HepG2 (cell line): ENCODE data around the gene IL17D. TPM values are rescaled to one million over a fixed set of nuclear protein-coding genes. Genes with fewer than 3 reads are reported as not detected.

Experiments
- ATAC-seq: fragments of 200-7000 bp; cut with Tn5 transposase; 3 replicates; pipeline ENCODE4 v1.9.1; 2020; ENCODE audit warnings: mild to moderate bottlenecking, moderate library complexity
- BruUV-seq: library from RNA; stranded (reverse); fragments of 400-500 nt; replicated peaks from 2 replicates; lab custom pipeline; 2021; lab: Mats Ljungman, UMichigan
- CTCF ChIA-PET: fragments of 300-600 bp; formaldehyde crosslinking; extraction: SDS; loops from one replicate; lab custom pipeline; 2021; ENCODE audit warnings: low total read pairs, inconsistent platforms, low intra/inter-chr PET ratio; lab: Yijun Ruan, JAX
- POLR2A ChIA-PET: fragments of 350-600 bp; sonication (Branson Sonifier 250); formaldehyde crosslinking; loops from one replicate; lab custom pipeline; 2020; ENCODE audit warnings: antibody characterized with exemption, inconsistent platforms; lab: Yijun Ruan, JAX
- DNase-seq: peaks from one replicate; pipeline ENCODE4 v3.0.0-alpha.2; 2015; ENCODE audit warnings: low spot score
- FAIRE-seq: peaks from 3 replicates; lab custom pipeline; 2011; peaks lifted over from hg19 to GRCh38; lab: Jason Lieb, UNC
- H2AFZ ChIP-seq: one replicate; pipeline ENCODE4 v1.6.1; 2011; ENCODE audit warnings: low read length, inconsistent platforms
- H3K27ac ChIP-seq: fragments of 300-600 bp; 3 replicates; pipeline ENCODE4 v1.8.0; 2011; ENCODE audit warnings: mixed run types, mild to moderate bottlenecking, mixed read lengths, low read length, inconsistent platforms; ENCODE audit not compliant: insufficient read depth; ENCODE audit errors: extremely low read length
- H3K27me3 ChIP-seq, 2 experiments: fragments of 200-600 bp in 1 of 2; 2 replicates in 1 of 2; 3 replicates in 1 of 2; pipeline versions ENCODE4 v1.6.0 to v1.8.0; 2011; ENCODE audit warnings: low read length in 2 of 2, mild to moderate bottlenecking in 2 of 2, moderate library complexity in 2 of 2, inconsistent platforms in 1 of 2; ENCODE audit not compliant: insufficient read depth in 2 of 2, control insufficient read depth in 1 of 2
- H3K36me3 ChIP-seq, 2 experiments: fragments of 200-600 bp in 1 of 2; replicated peaks in 1 of 2; 2 replicates in 1 of 2; 3 replicates in 1 of 2; pipeline versions ENCODE4 v1.5.1 to v1.8.0; 2011; ENCODE audit warnings: low read length in 2 of 2, inconsistent platforms in 1 of 2; ENCODE audit not compliant: insufficient read depth in 2 of 2, control insufficient read depth in 1 of 2
- H3K4me1 ChIP-seq: 2 replicates; pipeline ENCODE4 v1.5.1; 2012; ENCODE audit warnings: low read length, inconsistent platforms; ENCODE audit not compliant: insufficient read depth
- H3K4me2 ChIP-seq: 2 replicates; pipeline ENCODE4 v1.6.0; 2011; ENCODE audit warnings: low read depth, low read length, inconsistent platforms
- H3K4me3 ChIP-seq, 3 experiments: fragments of 200-600 bp in 1 of 3; sonication (generic), shearing (Covaris generic) in 1 of 3; replicated peaks in 1 of 3; 2 replicates each; pipeline ENCODE4 v1.5.1; 2011 to 2016; ENCODE audit warnings: low read length in 3 of 3, inconsistent platforms in 2 of 3, low read depth in 2 of 3, mild to moderate bottlenecking in 2 of 3, control low read depth in 1 of 3, mixed read lengths in 1 of 3; ENCODE audit not compliant: insufficient read depth in 1 of 3
- H3K79me2 ChIP-seq: one replicate; pipeline ENCODE4 v1.6.1; 2011; ENCODE audit warnings: low read length, inconsistent platforms; ENCODE audit not compliant: insufficient read depth
- H3K9ac ChIP-seq: 2 replicates; pipeline ENCODE4 v1.6.0; 2011; ENCODE audit warnings: mild to moderate bottlenecking, low read depth, low read length, inconsistent platforms; ENCODE audit not compliant: insufficient read depth
- H3K9me3 ChIP-seq: 2 replicates; pipeline ENCODE4 v1.5.1; 2012; ENCODE audit warnings: mild to moderate bottlenecking, low read length
- H4K20me1 ChIP-seq: 2 replicates; pipeline ENCODE4 v1.6.0; 2011; ENCODE audit warnings: inconsistent platforms, mild to moderate bottlenecking, low read length, moderate library complexity; ENCODE audit not compliant: insufficient read depth
- ATF6 ChIP-seq: sonication (generic); formaldehyde crosslinking; conservative IDR thresholded peaks from 2 replicates; pipeline ENCODE4 v1.4.0; 2020; ENCODE audit warnings: missing genetic modification reagents
- BCLAF1 ChIP-seq: fragments of 450-650 bp; IDR thresholded peaks from 2 replicates; pipeline ENCODE4 v1.6.1; 2017; ENCODE audit warnings: mild to moderate bottlenecking
- BHLHE40 ChIP-seq: IDR thresholded peaks from 2 replicates; pipeline ENCODE4 v1.6.1; 2011; ENCODE audit warnings: low read length, improper control_type of control experiment
- DMTF1 ChIP-seq: sonication (generic); formaldehyde crosslinking; IDR thresholded peaks from 2 replicates; pipeline ENCODE4 v1.4.0; 2020; ENCODE audit warnings: mild to moderate bottlenecking, missing genetic modification reagents
- DPF2 ChIP-seq: sonication (generic); formaldehyde crosslinking; IDR thresholded peaks from 2 replicates; pipeline ENCODE4 v1.4.0; 2020; ENCODE audit warnings: mild to moderate bottlenecking, low read depth, missing genetic modification reagents, borderline replicate concordance
- ETV5 ChIP-seq: IDR thresholded peaks from 2 replicates; pipeline ENCODE4 v1.6.1; 2018; ENCODE audit warnings: missing biosample characterization, missing genetic modification reagents, inconsistent platforms, borderline replicate concordance
- KDM1A ChIP-seq: IDR thresholded peaks from 2 replicates; pipeline ENCODE4 v1.6.1; 2016; ENCODE audit warnings: missing compliant biosample characterization
- TBL1XR1 ChIP-seq: fragments of 150-350 bp; IDR thresholded peaks from 2 replicates; pipeline ENCODE4 v1.6.1; 2014; ENCODE audit warnings: borderline replicate concordance, low read length; ENCODE audit not compliant: partially characterized antibody
- TEF ChIP-seq: sonication (generic); formaldehyde crosslinking; IDR thresholded peaks from 2 replicates; pipeline ENCODE4 v1.5.0; 2020; ENCODE audit warnings: missing genetic modification reagents
- ZNF367 ChIP-seq: sonication (generic); formaldehyde crosslinking; IDR thresholded peaks from 2 replicates; pipeline ENCODE4 v1.4.0; 2020; ENCODE audit warnings: missing genetic modification reagents, borderline replicate concordance
- ZNF567 ChIP-seq: sonication (generic); formaldehyde crosslinking; IDR thresholded peaks from 2 replicates; pipeline ENCODE4 v1.8.1; 2023; ENCODE audit warnings: mild to moderate bottlenecking, missing genetic modification reagents, borderline replicate concordance
- WGBS: methylation state at CpG from one replicate; pipeline ENCODE4 v1.1.6; 2017; ENCODE audit warnings: low lambda C conversion rate; 5-methylcytosine and 5-hydroxymethylcytosine counted together
- in situ Hi-C: cut with HindIII; loops from 2 replicates; pipeline ENCODE4 v1.10.0; 2017; ENCODE audit warnings: low pct_unique_long_range_greater_than_20kb; ENCODE audit not compliant: extremely low pct_ligation_motif_present
- intact Hi-C: fragments of 100-400 bp; cut with micrococcal nuclease; formaldehyde crosslinking; loops from one replicate; pipeline ENCODE4 v1.10.0; 2022; ENCODE audit not compliant: unreplicated experiment
- polyA plus RNA-seq, 8 experiments: library from polyadenylated mRNA; depleted of rRNA in 3 of 8; stranded (reverse) in 7 of 8; unstranded in 1 of 8; fragments of >200 nt; fragmentation: Illumina TruSeq in 4 of 8; extraction: Trizol in 4 of 8; gene quantifications; 2 replicates each; pipeline versions ENCODE4 v1.2.1 to v1.2.3, GENCODE V29; 2011 to 2016; ENCODE audit warnings: low read depth in 4 of 8, missing spikeins in 1 of 8, mixed read lengths in 1 of 8; ENCODE audit not compliant: insufficient read depth in 1 of 8
- total RNA-seq, 5 experiments: library from RNA; depleted of rRNA; stranded (reverse); fragments of >200 nt; fragmentation: Illumina TruSeq; extraction: Trizol; gene quantifications; 2 replicates each; pipeline ENCODE4 v1.2.3, GENCODE V29; 2016; ENCODE audit warnings: low read depth in 1 of 5

Gene IL17D
- total and polyA plus RNA-seq, 2 of the 13 experiments (the other 11 are each of a cell fraction or from before 2014, with no cell fraction given), result 1.1 to 2.2 TPM

- no peak for TF ChIP-seq DMTF1 (CRISPR knock-in tag)
- TF ChIP-seq BCLAF1, result no peak
- TF ChIP-seq ETV5 (CRISPR knock-in tag), result no peak
These were observed 50.5 kb downstream of the IL17D start (continued) for GRCh38 chr13:20754009-20754408.

- no peaks in the 10 kb centered on the region for H4K20me1 ChIP-seq
- CTCF ChIA-PET, result no interaction called here
- TF ChIP-seq KDM1A, result no peak
- no peak for TF ChIP-seq TBL1XR1
- TF ChIP-seq TEF, result no peak
- TF ChIP-seq ATF6, result no peak
- TF ChIP-seq ZNF367, result no peak
- no peak for TF ChIP-seq ZNF567 (CRISPR knock-in tag)
- no peak for TF ChIP-seq DPF2 (CRISPR knock-in tag)
- TF ChIP-seq BHLHE40, result no peak
- 93% methylated on average over 3 of the region's 3 CpGs for WGBS
- no peaks in the 10 kb centered on the region for H3K4me1 ChIP-seq
- ATAC-seq, result no peak
- no peak for FAIRE-seq
- no peaks in the 10 kb centered on the region for H3K79me2 ChIP-seq
- no peak overlapping the region for H3K27ac ChIP-seq
- in situ Hi-C loops, result no loop called here
- BruUV-seq, result no TSS peak
- POLR2A ChIA-PET, result no interaction called here
- H3K4me2 ChIP-seq, result no peak overlapping the region
- H3K27me3 ChIP-seq, result no peaks in the 10 kb centered on the region
- no peaks in the 10 kb centered on the region for H3K9me3 ChIP-seq
- H3K9ac ChIP-seq, result no peak overlapping the region
- no peak for DNase-seq
- H2AFZ ChIP-seq, result no peak overlapping the region
- intact Hi-C loops, result no loop called here
- H3K36me3 ChIP-seq, result no peaks in the 10 kb centered on the region; a peak in 1 of 5 replicates
- H3K4me3 ChIP-seq, result no peak overlapping the region
These were observed 57.4 kb downstream of the IL17D start for GRCh38 chr13:20760872-20761271.
